HK-2 (cell line): ENCODE measurements around the gene KLK2.

Source experiments
- DNase-seq: peaks from one replicate; pipeline ENCODE4 v3.0.0-alpha.2; 2018; ENCODE audit not compliant: unreplicated experiment

Gene KLK2

GRCh38 chr19:50873056-50873455 lies at the start of gene KLK2:
TSS of gene KLK2 (plus strand) at chr19:50873439. CDS start at chr19:50873474, 35 bp downstream.
- no peak for DNase-seq

DNA sequence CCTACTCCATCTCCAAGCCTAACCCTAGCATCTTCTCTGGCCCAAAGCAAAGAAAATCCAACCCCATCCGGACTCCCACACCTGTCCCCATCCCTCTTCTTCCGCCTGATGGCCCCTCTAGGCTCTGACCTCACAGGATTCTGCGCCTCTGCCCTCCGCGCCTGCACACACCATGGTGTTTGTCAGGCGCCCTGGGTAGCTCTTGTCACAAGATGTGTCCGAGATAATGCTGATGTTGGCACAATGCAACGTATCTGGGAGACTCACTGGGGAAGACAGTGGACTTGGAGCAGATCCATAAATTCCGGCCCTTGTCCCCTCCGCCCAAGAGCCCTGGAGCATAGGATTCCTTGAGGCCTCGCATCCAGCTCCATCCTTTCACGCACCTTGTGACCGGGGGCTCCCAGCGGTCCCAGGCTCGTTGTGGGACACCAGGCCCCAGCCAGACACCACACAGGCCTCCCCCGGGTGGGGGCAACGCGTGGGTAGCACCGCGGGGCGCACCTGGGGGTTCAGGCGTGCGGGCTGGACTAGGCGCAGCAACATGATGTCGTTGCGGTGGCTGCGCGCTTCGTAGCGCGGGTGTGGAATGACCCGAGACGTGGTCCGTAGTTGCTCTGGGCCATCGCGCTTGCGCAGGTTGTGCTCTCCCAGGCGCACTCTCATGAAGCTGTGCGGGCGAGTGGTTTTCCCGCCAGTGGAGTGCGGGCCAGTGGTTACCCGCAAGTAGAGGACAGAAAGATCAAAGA lies 46.6 kb upstream of the KLK2 start:
- no peak for DNase-seq

- no peak for DNase-seq
These were observed 45.8 kb upstream of the KLK2 start for GRCh38 chr19:50827476-50827875.

GRCh38 chr19:50829801-50830200 lies 43.4 kb upstream of the KLK2 start:
- DNase-seq: no peak

- no peak for DNase-seq
These were observed 42.8 kb upstream of the KLK2 start for GRCh38 chr19:50830266-50831025.

- DNase-seq: no peak
These were observed 42.2 kb upstream of the KLK2 start for GRCh38 chr19:50831026-50831396.

GRCh38 chr19:50832666-50833065 lies 40.6 kb upstream of the KLK2 start:
- no peak for DNase-seq

GRCh38 chr19:50833117-50833801 lies 40.0 kb upstream of the KLK2 start, which contains the start of gene KLK15:
TSS of gene KLK15 (minus strand) at chr19:50833574. CDS start at chr19:50831492, 2,082 bp downstream.
- no peak for DNase-seq

DNA sequence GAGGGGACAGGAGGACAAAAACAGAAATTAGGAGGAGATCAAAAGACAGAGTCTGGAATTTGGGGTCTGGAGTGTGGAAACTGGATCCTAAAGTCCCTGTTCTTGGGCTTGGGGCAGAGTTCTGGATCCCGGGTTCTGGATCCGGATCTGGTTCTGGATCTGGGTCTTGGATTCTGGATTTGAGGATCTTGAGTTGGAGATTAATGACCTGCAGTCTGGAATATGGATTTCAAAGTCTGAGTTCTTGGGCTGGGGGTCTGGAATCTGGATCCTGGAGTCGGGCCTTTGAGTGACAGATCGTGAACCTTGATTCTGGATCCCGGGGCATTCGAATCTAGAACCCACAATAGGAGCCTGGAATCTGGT lies 39.5 kb upstream of the KLK2 start:
- DNase-seq: no peak

DNA sequence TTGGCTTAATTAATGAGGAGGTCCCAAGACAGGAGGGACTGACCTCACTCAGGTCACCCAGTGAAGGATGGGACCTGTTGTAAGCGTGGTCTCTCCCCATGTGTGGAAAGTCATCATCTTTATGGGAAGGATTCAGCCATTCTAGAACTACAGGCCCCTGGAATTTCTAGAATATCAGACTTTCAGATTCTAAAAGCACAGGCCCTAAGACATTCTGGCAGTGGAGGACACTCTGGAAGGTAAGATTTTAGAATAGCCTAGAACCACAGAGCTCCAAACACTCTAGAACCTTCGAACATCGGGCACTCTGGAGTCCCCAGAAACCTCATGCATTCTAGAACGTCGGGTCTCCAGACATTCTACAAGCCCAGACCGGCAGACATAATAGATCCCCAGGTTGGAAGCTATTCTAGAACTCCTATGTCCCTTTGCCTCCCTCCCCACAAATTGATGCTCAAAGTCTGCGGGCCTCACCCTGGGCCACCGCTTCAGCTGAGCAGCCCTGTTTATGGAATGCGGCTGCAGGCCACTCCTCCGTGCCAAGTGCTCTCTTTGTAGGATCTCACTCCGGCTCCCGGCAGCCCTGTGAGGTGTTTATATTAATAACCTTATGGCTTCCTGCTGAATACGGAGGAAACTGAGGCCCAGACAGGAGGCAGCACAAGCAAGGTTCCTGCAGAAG lies 38.0 kb upstream of the KLK2 start:
- DNase-seq: peak; percentile 37

GRCh38 chr19:50835785-50836542 lies 37.3 kb upstream of the KLK2 start:
- peak; percentile 82 for DNase-seq

DNA sequence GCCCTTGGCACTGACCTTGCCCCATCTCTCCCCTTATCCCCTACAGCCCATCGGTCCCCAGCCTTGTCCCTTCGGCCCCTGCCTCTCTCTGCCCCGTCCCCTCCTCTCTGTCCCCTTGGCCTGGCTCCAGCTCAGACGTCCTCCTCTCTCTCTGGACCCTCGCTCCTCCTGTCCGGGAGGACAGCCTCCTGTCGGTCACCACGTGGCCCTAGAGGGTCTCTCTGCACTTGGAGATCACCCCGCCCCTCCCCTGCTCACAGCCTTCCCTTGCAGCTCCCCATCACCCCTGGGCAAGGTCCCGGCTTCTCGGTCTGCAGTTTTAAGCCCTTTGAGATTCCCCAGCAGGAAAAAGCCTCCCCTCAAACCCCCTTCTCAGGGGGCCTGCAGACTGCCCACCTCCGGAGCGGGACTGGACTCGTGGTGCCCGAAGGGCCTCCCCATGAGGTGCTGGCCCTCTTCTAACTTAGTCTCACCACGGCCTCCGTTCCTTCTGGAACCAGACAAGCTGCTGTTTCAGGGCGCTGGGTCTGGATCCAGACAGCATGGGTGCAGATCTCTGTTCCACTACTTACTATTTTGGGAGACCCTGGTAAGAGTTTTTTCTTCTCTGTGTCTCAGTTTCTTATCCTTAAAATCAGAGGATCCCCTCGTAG lies 36.6 kb upstream of the KLK2 start:
- DNase-seq: no peak

DNA sequence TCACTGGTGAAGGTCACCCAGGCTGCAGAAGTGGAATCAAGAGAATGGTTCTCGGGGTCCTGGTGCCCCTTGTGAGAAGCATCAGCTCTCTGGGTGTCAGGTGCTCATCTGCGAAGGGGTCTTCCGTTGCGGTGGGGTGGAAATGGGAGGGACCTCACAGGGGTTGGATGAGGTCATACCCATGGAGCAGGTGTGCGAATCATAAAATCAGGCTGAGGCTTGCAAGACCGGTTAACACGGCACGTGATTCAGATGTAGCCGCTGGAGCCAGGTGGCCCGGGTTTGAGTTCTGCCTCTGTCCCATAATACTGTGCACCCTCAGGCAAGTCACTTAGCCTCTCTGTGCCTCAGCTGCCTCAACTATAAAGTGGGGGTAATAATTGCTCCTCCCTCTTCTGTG lies 35.9 kb upstream of the KLK2 start:
- DNase-seq: no peak

GRCh38 chr19:50838239-50838638 lies 35.0 kb upstream of the KLK2 start:
- DNase-seq: no peak

DNA sequence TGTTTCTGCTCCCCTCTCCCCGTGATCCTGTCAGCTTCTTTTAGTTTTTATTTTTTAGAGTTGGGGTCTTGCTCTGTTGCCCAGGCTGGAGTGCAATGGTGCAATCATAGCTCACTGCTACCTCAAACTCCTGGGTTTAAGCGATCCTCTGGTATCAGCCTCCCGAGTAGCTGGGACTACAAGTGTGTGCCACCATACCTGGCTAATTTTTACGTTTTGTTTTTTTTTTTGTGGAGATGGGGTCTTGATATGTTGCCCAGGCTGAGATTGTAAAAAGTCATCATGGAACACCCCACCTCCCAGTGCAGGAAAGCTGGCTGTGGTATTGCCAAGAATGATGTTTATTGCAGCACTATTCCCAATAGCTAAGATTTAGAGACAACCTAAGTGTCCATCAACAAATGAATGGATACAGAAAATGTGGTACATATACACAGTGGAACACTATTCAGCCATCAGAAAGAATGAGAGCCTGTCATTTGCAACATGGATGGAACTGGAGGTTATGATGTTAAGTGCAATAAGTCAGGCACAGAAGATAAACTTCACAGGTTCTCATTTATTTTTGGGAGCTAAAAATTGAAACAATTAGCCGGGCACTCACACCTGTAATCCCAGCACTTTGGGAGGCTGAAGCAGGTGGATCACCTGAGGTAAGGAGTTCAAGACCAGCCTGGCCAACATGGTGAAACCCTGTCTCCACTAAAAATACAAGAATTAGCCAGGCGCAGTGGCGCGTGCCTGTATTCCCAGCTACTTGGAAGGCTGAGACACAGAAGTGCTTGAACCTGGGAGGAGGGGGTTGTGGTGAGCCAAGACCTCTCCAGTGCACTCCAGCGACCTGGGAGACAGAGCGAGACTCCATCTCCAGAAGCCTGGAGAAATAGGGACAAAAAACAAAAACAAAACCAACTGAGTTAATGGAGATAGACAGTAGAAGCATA lies 33.3 kb upstream of the KLK2 start:
- no peak for DNase-seq

DNA sequence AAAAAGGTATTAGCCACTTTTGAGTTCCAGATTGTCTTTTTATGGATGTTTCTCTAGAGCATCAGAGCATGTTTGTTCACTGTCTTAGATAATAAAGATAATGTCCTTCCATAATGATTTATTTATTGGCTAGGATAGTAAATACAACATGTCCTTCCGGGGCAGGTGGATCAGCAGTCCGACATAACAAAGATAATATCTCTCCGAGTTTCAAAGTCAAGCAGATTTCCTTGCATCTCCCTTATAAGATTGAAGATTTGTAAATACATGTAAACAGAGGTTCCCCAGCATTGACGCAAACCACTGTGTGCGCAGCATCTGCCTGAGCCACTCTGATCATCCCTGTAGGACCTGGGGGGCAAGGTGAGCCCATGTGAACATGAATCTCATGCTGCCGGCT lies 31.1 kb upstream of the KLK2 start:
- DNase-seq: no peak

GRCh38 chr19:50843205-50843604 lies 30.0 kb upstream of the KLK2 start:
- DNase-seq: no peak

DNA sequence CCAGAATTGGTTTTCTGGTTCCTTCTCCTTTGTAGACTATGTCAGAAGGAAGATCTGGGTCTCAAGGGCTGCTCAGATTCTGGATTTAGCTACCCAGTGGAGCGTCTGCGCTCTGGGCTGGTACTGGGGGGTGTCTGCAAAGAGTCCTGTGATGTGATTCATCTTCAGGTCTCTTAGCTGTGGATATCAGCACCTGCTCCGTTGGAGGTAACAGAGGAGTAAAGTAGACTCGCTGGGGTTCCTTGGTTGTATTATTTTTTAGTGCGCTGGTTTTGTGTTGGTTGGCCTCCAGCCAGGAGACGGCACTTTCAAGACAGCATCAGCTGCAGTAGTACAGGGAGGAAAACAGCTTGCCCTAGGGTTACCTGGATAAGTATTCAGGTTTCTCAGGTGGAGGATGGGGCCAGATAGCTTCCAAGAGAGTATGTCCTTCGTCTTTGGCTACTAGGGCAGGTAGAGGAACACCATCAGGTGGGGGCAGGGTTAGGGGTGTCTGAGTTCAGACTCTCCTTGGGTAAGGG lies 29.5 kb upstream of the KLK2 start:
- no peak for DNase-seq

DNA sequence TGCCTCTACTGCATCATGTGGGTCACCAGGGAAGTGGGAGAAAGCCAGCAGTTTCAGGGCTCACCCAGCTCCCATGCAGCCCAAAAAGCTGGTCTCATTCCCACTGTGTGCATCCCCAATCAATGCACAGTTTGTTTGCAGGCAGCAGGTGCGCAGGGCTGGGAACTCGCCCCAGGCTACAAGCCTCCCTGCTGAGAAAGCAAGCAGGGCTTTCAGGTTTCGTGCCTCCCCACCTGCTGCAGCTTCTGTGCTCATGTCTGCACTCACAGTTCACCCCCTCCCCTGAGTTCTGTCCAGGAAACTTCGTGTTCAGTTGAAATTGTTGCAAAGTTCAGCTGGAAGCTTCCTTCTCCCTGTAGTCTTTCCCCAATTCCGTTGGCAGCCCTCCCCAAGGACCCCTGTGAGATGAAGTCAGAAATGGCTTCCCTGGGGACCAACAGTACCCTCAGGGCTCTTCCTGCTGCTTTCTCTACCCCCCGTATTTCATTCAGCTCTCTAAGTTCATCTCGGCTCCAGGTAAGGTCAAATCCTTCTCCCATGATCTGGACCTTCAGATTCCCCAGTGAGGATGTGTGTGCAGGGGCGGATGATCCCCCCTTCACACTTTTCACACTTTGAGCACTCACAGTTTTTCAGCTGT lies 28.8 kb upstream of the KLK2 start:
- DNase-seq: no peak
